Tibial nerve (tissue), 4 donors: Measurements from ENCODE around the gene ISLR. TPM values are rescaled to one million over a fixed set of nuclear protein-coding genes. Genes with fewer than 3 reads are reported as not detected.

Experiments
- DNase-seq, 2 donors: peaks; one replicate each; pipeline ENCODE4 v3.0.0-alpha.2; 2019; ENCODE audit warnings: low spot score in 2 of 2
- H3K27ac ChIP-seq, 4 donors: fragments of 200-600 bp; sonication (generic) in 3 of 4; one replicate each; pipeline ENCODE4 v1.5.1; 2017 to 2019; ENCODE audit warnings: mild to moderate bottlenecking in 1 of 4
- H3K27me3 ChIP-seq, 2 donors: fragments of 200-600 bp; sonication (generic) in 1 of 2; one replicate each; pipeline versions ENCODE4 v1.5.1 to v1.6.0; 2017 to 2019
- H3K36me3 ChIP-seq, 3 donors: fragments of 200-600 bp; sonication (generic); one replicate each; pipeline ENCODE4 v1.5.1; 2018 to 2019
- H3K4me1 ChIP-seq, 4 donors: fragments of 200-600 bp; sonication (generic) in 3 of 4; one replicate each; pipeline ENCODE4 v1.5.1; 2017 to 2019
- H3K4me3 ChIP-seq, 4 donors: fragments of 200-600 bp; sonication (generic) in 3 of 4; one replicate each; pipeline ENCODE4 v1.5.1; 2017 to 2019; ENCODE audit warnings: mild to moderate bottlenecking in 1 of 4, moderate library complexity in 1 of 4
- H3K9me3 ChIP-seq, 4 donors: fragments of 200-600 bp; sonication (generic) in 3 of 4; one replicate each; pipeline ENCODE4 v1.5.1; 2017 to 2019
- CTCF ChIP-seq, 5 experiments: fragments of 200-600 bp in 3 of 5; fragments of 450-650 bp in 2 of 5; sonication (generic) in 3 of 5; IDR thresholded peaks; one replicate each; pipeline ENCODE4 v1.5.1; 2016 to 2019; ENCODE audit warnings: antibody characterized with exemption in 5 of 5, mild to moderate bottlenecking in 3 of 5, moderate library complexity in 2 of 5
- EP300 ChIP-seq, 2 donors: sonication (generic); formaldehyde crosslinking; IDR thresholded peaks; one replicate each; pipeline ENCODE4 v1.6.1; 2017; ENCODE audit warnings: antibody characterized with exemption in 2 of 2, mild to moderate bottlenecking in 1 of 2
- POLR2A ChIP-seq, 2 donors: fragments of 450-650 bp; IDR thresholded peaks; one replicate each; pipeline ENCODE4 v1.6.1; 2017; ENCODE audit warnings: antibody characterized with exemption in 2 of 2, mild to moderate bottlenecking in 2 of 2, moderate library complexity in 2 of 2
- WGBS, 2 donors: methylation state at CpG; one replicate each; pipeline ENCODE4 v1.1.5; 2018; 5-methylcytosine and 5-hydroxymethylcytosine counted together
- small RNA-seq: library from RNA; depleted of rRNA; stranded (forward); fragments of <200 nt; gene quantifications from one replicate; pipeline ENCODE3, GENCODE V24; 2016
- total RNA-seq, 4 donors: library from RNA; depleted of rRNA; stranded (reverse); fragments of >200 nt; gene quantifications; one replicate each; pipeline ENCODE4 v1.1.0, GENCODE V29; 2016

ISLR gene
- total RNA-seq, 4 donors from 2014 or later: 41.7 to 250 (median 164) TPM

DNA sequence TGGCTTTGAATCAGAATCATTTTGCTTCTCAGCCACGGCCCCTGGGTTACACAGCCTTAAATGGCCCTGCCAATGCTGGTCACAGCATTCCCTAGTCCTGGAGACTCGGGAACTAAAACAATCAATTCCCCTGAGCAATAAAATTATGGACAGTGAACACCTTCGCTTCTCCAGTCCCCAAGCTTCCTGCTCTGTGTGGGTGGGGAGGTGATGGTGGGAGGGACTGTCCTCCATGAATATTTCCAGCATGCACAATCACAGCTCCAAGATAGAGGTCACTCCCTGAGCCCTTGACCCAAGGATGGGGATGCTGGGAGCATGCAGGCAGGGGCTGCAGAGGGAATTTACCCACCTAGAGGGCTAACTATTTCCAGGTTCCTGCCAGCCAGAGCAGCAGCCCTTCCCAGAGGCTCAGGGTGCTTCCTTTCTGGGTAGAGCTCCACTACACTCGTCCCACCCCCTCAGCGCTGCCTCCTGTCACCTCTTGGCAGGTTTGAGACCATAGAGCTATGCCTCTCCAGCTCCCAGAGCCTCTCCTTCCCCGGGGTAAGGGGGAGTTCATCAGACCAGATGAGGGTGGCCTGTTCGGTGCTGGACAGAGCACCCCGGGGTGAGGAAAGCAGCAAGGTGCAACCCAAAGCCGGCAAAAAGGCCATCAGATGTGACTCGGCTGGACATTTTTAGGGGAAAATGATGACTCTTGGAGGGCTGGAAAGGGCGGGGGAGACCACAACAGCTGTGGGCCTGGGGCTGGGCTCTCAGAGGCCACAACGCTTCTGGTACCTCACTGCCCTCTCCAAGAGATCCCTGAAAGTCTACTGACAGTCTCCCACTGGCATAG is 48.1 kb downstream of the ISLR start:
- no peaks in the 10 kb centered on the region for H3K9me3 ChIP-seq
- no peak overlapping the region for H3K27ac ChIP-seq
- DNase-seq: no peak
- 32 to 45% methylated on average over 11 of the region's 12 CpGs for WGBS, 2 donors
- no peaks in the 10 kb centered on the region for H3K36me3 ChIP-seq
- H3K4me3 ChIP-seq: no peak overlapping the region
- peaks cover 0 to 17% (median 0%) of the 10 kb centered on the region in 4 donors for H3K4me1 ChIP-seq
- TF ChIP-seq POLR2A (IDR thresholded peaks at IDR 0.05) (no peak), CTCF (IDR thresholded peaks at IDR 0.05) (no peak), EP300 (IDR thresholded peaks at IDR 0.05) (no peak)
- H3K27me3 ChIP-seq: peaks cover 0 to 24% of the 10 kb centered on the region in 2 donors

DNA sequence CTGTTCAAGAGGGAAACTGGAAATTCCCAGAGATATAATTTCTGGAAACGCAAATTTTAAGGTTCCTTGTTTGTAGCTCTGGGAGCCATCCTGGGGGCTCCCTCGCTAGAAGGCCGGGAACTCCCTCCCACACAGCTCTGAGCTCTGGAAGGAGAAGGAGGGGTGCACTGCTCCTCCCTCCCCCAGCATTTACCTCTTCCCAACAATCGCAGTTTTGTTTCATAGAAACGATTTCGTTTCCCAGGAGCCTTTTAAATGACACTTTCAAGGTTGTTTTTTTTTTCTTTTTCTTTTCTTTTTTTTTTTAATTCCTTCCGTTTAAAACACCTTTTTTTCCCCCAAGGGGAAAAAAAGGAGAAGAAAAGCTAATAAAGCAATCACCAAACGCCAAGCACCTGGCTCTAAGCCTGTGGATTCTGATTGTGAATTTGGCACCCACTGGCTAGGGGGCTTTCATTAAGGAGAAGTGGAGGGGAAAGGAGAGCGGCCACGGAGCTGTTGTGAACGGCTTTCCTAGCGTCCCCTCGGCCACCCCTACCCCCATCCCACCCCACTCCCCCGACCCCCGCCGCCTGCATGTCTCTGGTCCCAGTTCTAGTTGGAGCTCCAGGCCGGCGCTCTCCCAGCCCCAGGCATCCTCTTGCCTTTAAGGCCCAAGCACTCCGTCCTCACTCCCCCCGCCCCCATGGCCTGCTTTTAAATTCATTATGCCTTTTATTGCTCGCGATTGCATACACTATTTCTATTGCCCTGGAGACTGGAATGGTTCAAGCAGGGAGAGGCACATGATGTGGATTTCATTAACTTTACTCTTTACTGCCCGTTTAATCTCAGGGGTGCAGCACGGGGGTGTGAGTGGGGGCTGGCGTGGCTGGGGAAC is 49.0 kb downstream of the ISLR start:
- H3K36me3 ChIP-seq: no peaks in the 10 kb centered on the region
- H3K27ac ChIP-seq: no peak overlapping the region
- 27% methylated on average over 23 to 25 of the region's 25 CpGs for WGBS, 2 donors
- no peak overlapping the region for H3K4me3 ChIP-seq
- peaks cover 0 to 17% (median 0%) of the 10 kb centered on the region in 4 donors for H3K4me1 ChIP-seq
- TF ChIP-seq POLR2A (IDR thresholded peaks at IDR 0.05) (no peak), EP300 (IDR thresholded peaks at IDR 0.05) (no peak), CTCF (IDR thresholded peaks at IDR 0.05) (no peak)
- H3K27me3 ChIP-seq: peaks cover 0 to 24% of the 10 kb centered on the region in 2 donors
- no peak for DNase-seq
- H3K9me3 ChIP-seq: no peaks in the 10 kb centered on the region

DNA sequence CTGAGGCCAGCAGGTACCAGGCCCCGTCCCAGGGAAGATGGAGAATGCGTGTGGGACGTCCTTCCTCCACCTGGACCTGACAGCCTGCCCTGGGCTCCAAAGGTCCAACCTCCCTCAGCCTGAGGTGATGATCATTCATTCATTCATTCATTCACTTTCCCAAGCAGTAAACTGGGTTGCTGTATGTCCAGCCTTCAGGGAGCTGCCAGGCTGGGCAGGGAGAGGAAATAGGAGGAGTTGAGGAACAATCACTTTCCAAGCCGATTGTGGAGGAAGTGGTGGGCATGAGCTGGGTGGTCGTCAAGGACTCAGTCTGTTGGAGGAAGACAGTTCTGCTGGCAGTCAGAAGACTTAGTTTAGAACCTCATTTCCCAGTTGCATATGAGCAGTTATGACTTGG is 52.4 kb downstream of the ISLR start:
- H3K27ac ChIP-seq: no peak overlapping the region
- no peak for DNase-seq
- no peaks in the 10 kb centered on the region for H3K9me3 ChIP-seq
- WGBS, 2 donors: 47 to 69% methylated on average over 2 to 5 of the region's 5 CpGs
- H3K4me1 ChIP-seq: peaks cover 0 to 27% (median 0%) of the 10 kb centered on the region in 4 donors
- H3K36me3 ChIP-seq: no peaks in the 10 kb centered on the region
- peaks cover 0 to 48% of the 10 kb centered on the region in 2 donors for H3K27me3 ChIP-seq
- H3K4me3 ChIP-seq: no peak overlapping the region
- TF ChIP-seq CTCF (IDR thresholded peaks at IDR 0.05) (no peak), EP300 (IDR thresholded peaks at IDR 0.05) (no peak), POLR2A (IDR thresholded peaks at IDR 0.05) (no peak)

Small RNA genes within 50 kb of the gene (small RNA-seq; reads per million reads assigned to genes)
- gene RF00017: not detected

Other genes starting within 250 kb of the ISLR start
- gene LOXL1, start 247.2 kb upstream of the ISLR start, total RNA-seq: 10 to 100 TPM; 21.6 to 29.1 (median 24.4) TPM
- gene STOML1, start 181.4 kb upstream of the ISLR start, total RNA-seq: 10 to 100 TPM; 16.6 to 29.1 (median 21.5) TPM
- gene PML, start 179.0 kb upstream of the ISLR start, total RNA-seq: 100 to 1,000 TPM in 2 of 4 donors, 10 to 100 TPM in 2; 69.3 to 159 (median 89.4) TPM
- gene GOLGA6A, start 91.2 kb upstream of the ISLR start, total RNA-seq: under 1 TPM in 2 of 4 donors, not detected in 2; 0.20 to 0.87 TPM
- 1 to 10 TPM in 1 of 4 donors, under 1 TPM in 2, not detected in 1; 0.66 to 1.5 (median 0.98) TPM for gene ISLR2, start 43.1 kb upstream of the ISLR start, total RNA-seq
- gene STRA6, start 29.1 kb downstream of the ISLR start, total RNA-seq: 1 to 10 TPM in 1 of 4 donors, under 1 TPM in 1, not detected in 2; 0.39 to 1.9 TPM
- gene CCDC33, start 62.6 kb downstream of the ISLR start, total RNA-seq: not detected
- gene CYP11A1, start 193.9 kb downstream of the ISLR start, total RNA-seq: 1 to 10 TPM; 2.4 to 5.7 (median 4.1) TPM